Measurements from ENCODE around the gene ATAD5.

DNA sequence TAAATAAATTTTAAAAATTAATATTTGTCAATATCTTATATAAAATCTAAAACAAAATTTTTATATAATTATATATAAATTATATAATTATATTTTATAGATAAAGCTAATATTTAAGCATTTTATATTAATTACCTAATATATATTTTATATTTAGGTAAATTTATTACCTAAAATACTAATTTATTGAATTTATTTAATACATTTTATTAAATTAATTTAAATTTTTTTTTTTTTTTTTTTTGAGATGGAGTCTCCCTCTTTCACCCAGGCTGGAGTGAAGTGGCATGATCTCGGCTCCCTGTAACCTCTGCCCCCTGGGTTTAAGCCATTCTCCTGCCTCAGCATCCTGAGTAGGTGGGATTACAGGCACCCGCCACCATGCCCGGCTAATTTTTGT lies 22.4 kb downstream of the ATAD5 start:
- TF ChIP-seq, protein P1, sequence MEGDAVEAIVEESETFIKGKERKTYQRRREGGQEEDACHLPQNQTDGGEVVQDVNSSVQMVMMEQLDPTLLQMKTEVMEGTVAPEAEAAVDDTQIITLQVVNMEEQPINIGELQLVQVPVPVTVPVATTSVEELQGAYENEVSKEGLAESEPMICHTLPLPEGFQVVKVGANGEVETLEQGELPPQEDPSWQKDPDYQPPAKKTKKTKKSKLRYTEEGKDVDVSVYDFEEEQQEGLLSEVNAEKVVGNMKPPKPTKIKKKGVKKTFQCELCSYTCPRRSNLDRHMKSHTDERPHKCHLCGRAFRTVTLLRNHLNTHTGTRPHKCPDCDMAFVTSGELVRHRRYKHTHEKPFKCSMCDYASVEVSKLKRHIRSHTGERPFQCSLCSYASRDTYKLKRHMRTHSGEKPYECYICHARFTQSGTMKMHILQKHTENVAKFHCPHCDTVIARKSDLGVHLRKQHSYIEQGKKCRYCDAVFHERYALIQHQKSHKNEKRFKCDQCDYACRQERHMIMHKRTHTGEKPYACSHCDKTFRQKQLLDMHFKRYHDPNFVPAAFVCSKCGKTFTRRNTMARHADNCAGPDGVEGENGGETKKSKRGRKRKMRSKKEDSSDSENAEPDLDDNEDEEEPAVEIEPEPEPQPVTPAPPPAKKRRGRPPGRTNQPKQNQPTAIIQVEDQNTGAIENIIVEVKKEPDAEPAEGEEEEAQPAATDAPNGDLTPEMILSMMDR (IDR thresholded peaks at IDR 0.05) = no peak
- no peak for TF ChIP-seq POLR2A (IDR thresholded peaks at IDR 0.05)

All from adrenal gland (tissue), 5 donors.